ENCODE measurements around the gene TFB2M.
"Not testable (repeated sequence)": the region's sequence is repeated elsewhere in the genome, so short reads cannot be mapped to it uniquely, and the experiment has no call there.

Gene TFB2M, protein sequence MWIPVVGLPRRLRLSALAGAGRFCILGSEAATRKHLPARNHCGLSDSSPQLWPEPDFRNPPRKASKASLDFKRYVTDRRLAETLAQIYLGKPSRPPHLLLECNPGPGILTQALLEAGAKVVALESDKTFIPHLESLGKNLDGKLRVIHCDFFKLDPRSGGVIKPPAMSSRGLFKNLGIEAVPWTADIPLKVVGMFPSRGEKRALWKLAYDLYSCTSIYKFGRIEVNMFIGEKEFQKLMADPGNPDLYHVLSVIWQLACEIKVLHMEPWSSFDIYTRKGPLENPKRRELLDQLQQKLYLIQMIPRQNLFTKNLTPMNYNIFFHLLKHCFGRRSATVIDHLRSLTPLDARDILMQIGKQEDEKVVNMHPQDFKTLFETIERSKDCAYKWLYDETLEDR

GRCh38 chr1:246566128-246566812 is at the start of gene TFB2M, which contains the start of gene CNST:
TFB2M (minus strand) TSS chr1:246566261; CDS start chr1:246566138, 123 bp downstream.
CNST (plus strand) TSS chr1:246566456; CDS start chr1:246591563, 25,107 bp downstream.
- DNase-seq (peak; percentile 96), ATAC-seq (peak; percentile 97)

DNA sequence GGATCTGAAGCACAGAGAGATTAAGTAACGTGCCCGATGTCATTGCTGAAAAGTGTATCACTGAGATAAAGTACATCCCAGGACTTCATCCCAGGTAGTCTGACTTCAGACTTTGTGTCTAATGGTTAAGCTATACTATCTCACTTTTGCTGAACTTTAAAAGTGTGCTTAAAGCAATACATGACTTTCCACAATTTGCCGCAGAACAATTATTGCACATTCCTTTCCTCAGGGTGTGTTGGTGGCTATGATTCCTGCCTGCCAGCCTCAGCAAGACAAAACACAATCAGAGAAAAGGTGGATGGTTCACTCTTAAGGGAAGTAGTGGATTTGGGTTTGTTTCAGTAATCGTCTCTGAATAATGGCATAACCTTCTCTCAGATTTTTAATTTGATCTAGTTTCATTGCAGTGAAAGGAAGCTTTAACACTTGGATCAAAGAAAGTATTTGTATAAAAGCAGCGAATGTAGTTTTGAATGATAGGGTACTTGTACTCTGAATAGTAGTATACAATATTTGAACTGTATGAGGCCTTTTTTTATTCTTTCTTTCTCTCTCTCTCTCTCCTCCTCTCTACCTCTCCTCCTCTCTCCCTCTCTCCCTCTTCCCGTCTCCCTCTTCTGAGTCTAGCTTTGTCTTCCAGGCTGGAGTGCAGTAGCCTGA is 47.2 kb upstream of the TFB2M start:
- no peak for DNase-seq
- no peak for ATAC-seq

DNA sequence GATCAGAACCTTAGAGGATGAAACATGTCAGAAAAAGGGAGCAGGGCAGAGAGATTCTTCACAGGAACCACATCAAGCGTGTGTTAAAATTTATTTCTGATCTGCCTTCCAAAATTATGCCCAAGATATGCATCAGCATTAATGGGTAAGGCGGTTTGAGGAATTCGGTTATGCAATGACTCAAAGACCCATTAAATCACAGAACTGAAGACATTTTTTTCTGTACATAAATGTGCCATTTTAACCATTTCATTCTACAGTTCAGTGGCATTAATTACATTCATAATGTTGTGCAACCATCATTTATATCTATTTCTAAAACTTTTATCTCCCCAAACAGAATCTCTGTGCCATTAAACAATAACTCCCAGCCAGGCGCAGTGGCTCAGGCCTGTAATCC is 43.6 kb upstream of the TFB2M start:
- DNase-seq: no peak

DNA sequence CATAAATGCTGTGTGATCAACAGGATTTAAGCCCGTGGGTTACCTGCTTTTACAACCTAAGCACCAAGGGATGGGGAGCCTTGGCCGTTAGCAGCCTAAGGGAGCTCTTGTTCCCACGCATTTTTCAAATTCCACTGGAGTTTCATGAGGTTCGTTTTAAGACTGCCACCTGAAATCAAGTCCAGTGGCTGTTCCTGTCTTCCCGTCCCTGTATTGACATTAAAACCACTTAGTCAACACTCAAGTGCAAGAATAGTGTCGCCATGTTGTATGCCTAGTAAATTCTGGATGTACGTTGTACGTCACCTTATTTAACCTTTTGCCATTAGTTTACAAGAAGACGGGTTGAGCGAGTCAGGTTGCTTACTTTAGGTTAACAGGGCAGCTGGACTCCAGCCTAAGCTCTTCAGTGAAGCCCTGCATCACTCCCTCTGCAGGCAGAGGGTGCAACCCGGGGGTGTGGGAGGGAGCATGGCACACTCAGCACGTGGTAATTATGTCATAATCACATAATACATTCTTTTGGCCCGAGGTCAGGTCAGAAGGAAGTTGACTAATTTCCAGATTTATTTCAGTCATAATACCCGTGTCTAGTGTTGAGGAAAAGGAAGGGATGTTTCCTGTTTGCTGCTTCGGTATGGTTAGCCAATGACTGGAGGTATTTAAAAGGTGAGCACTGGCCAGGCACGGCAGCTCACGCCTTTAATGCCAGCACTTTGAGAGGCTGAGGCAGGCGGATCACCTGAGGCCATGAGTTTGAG is 42.7 kb upstream of the TFB2M start:
- DNase-seq (peak; percentile 42), ATAC-seq (peak; percentile 84)

More for the DNA sequence above, 43.6 kb upstream of the TFB2M start:
- ATAC-seq: no peak

DNA sequence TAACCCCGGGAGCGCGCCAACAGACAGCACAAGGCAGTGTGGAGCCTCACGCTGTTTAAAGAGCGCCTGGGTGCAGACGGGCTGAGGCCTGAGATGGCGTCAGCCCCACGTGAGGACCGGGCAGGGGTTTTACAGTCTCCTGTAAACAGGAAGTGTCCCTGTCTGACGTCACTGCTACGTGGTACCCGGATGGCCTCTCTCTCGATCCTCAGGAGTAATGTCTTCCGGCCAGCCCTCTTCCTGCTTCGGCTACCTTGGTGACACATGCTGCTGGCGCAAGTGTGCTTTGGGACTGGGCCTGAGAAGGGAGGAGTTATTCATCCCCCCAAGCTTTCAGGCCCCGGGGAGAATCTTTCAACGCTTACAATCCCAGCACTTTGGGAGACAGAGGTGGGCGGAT is 41.4 kb upstream of the TFB2M start:
- no peak for ATAC-seq
- DNase-seq: no peak

- ATAC-seq, DNase-seq: not testable (repeated sequence)
These were observed 39.2 kb upstream of the TFB2M start for GRCh38 chr1:246605231-246605630.

GRCh38 chr1:246602194-246602593 is 36.1 kb upstream of the TFB2M start:
- DNase-seq: peak; percentile 17
- peak; percentile 92 for ATAC-seq

DNA sequence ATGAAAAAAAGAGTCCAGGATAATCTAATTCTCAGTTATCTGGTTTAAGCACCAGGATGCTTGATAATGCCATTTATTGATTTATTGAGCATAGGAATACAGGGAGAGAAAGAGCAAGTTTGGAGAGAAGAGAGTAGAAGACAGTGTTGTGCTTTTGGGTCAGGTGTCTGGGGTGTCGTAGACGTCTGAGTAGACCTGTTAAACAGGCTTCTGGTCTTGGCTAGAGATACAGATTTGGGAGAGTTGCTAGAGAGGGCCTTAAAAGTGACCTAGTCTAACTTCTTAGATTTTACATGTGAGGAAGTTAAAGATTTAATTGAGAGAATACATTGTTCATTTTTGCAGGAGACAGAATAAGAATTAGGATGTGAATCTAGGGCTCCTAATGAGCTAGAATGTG is 34.5 kb upstream of the TFB2M start:
- ATAC-seq: no peak
- no peak for DNase-seq

GRCh38 chr1:246599315-246599714 is 33.3 kb upstream of the TFB2M start:
- DNase-seq: no peak

GRCh38 chr1:246597971-246598370 is 31.9 kb upstream of the TFB2M start:
- no peak for ATAC-seq
- no peak for DNase-seq

More at GRCh38 chr1:246599315-246599714, 33.3 kb upstream of the TFB2M start:
- ATAC-seq: no peak

DNA sequence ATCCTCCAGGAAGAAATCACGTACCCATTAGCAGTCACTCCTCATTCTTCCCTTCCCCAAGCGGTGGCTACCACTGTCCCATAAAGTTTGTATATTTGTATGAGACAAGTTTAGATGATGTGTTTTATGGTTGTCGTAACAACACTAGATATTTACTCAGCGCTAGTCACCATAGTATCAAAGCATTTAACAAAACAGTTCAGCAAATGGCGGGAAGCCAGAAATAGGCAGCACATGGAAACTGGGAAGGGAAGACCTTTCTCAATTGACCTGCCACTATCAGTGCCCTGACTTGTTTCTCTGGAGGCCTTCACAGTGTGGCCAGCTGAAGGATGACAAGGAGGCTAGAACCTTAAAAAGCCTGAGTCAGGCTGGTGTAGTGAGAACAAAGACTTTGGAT is 31.3 kb upstream of the TFB2M start:
- no peak for ATAC-seq
- DNase-seq: no peak

GRCh38 chr1:246595146-246595545 is 29.1 kb upstream of the TFB2M start:
- no peak for DNase-seq
- no peak for ATAC-seq

GRCh38 chr1:246592695-246593094 is 26.6 kb upstream of the TFB2M start:
- no peak for DNase-seq
- ATAC-seq: no peak

DNA sequence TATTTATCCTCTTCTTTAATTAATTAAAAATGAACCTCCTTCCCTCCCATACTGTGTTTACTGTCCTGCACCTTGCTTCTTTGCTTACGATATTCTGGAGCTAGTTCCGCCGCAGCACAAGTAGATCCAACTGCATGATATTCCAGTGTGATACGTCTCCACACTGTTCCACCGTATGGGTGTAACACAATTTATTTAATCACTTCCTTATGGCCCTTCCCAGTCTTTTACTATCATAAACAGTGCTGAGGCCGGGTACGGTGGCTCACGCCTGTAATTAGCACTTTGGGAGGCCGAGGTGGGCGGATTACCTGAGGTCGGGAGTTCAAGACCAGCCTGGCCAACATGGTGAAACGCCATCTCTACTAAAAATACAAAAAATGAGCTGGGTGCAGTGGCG is 25.9 kb upstream of the TFB2M start:
- DNase-seq (no peak), ATAC-seq (no peak)

DNA sequence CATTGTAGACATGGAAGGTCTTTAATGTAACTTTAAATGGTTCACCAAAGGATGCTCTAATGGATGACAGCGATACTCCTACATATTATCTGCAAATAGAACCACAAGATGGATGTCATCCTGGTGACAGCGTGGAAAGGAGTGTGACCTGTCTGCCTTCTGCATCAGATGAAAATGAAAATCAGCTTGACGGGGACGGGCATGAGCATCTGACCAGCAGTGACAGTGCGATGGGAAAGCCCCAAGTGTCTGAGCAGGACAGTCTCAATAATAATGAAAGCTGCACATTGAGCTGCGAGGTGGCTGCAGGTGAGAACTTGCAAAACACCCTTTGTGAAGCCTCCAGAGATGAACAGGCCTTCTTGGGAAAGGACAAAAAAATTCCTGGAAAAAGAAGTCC is 25.4 kb upstream of the TFB2M start:
- no peak for DNase-seq
- peak; percentile 52 for ATAC-seq

DNA sequence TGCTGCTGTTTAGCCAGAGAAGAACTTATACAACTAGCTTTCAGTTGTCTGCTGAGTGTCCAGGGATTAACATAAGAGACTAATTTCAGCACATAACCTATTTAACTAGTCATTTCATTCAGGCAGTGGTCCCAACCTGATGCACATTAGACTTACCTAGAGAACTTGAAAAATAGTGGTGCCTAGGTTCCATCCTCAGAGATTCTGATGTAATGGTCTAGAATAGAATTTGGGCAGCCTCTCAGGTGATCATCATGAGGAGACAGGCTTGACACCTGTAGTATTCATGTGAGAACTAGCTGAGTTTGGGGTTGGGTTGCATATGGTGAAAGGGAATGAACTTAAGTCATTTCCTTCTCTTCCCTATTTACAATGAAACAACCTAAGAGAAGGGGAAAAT is 25.0 kb upstream of the TFB2M start:
- DNase-seq (no peak), ATAC-seq (no peak)

GRCh38 chr1:246589919-246590318 is 23.9 kb upstream of the TFB2M start:
- DNase-seq, ATAC-seq: not testable (repeated sequence)

DNA sequence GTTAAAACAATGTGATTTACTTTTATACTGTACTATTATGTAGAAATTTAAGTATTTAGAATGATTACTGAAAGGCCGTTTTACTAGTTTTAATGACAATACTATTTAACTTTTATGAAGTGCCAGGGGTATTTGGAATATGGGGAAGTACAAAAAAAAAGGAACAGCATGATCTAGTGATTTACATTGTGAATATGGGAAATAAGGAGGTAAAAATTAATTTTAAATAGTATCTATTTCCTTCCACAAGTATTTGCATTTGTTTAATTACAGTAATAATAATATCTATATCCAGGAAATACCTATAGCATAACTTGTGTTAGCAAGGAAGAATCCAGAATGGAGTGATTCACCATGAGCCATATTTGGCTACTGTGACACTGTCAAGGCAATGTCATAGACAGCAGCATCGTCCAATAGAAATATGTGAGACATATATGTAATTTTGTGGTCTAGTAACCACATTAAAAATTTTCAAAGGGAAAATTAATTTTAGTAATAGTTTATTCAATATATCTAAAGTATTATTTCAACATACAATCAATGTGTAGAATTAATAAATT is 22.2 kb upstream of the TFB2M start:
- ATAC-seq: peak; percentile 43
- DNase-seq: no peak

- ATAC-seq (no peak), DNase-seq (no peak)
These were observed 21.5 kb upstream of the TFB2M start for GRCh38 chr1:246587606-246588005.

GRCh38 chr1:246587032-246587431 is 21.0 kb upstream of the TFB2M start:
- DNase-seq: no peak
- no peak for ATAC-seq

DNA sequence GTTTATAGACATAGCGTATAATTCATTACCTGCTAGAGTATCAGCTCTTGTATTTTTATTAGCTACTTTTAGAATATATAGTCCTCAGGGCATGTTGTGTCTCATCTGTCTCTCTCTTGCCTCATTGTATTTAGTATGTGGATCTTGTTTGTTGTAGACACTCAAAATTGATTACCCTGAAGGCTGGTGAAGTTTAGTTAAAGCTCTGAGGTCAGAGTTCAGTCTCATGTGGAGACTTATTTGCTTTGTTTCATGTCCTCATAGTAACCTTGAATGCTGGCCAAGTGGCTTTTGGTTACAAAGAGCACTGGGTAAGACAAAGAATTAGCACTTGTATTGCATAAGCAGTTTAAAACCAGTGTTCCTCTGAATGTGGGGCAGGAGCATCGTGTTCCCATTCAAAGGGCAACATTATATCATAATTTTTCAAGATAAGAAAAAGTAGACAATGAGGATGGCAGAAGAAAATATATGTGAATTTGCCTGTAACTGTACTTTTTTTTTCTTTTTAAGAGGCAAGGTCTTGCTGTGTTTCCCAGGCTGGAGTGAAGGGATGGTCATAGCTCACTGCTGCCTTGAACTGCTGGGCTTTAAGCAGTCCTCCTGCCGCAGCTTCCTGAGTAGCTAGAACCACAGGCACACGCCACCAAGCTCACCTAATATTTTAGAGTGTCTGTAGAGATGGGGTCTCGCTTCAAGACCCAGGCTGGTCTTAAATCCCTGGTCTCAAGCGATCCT is 17.6 kb upstream of the TFB2M start:
- ATAC-seq (no peak), DNase-seq (no peak)
